ENCODE measurements around the gene LRRC75A.

The LRRC75A gene

GRCh38 chr17:16484445-16485175, 7.4 kb downstream of the LRRC75A start:
- H3K4me3 ChIP-seq (ENCODE audit: low read depth, low read length), result no peak overlapping the region
- DNase-seq (ENCODE audit: low read depth), result no peak

GRCh38 chr17:16483021-16483645, 8.9 kb downstream of the LRRC75A start:
- DNase-seq (ENCODE audit: low read depth), result no peak
- no peak for TF ChIP-seq MYC (IDR thresholded peaks at IDR 0.05; ENCODE audit: low read depth, low read length)
- no peak overlapping the region for H3K4me3 ChIP-seq (ENCODE audit: low read depth, low read length)

More at GRCh38 chr17:16484445-16485175, 7.4 kb downstream of the LRRC75A start:
- TF ChIP-seq MAX (IDR thresholded peaks at IDR 0.05; ENCODE audit: low read depth, low read length) (no peak), CTCF (IDR thresholded peaks at IDR 0.05; ENCODE audit: low read depth, low read length) (no peak)

- no peak for DNase-seq (ENCODE audit: low read depth)
- no peak for TF ChIP-seq MAX (IDR thresholded peaks at IDR 0.05; ENCODE audit: low read depth, low read length)
- no peak for TF ChIP-seq POLR2A (IDR thresholded peaks at IDR 0.05; ENCODE audit: extremely low read depth, insufficient read length)
- no peak for TF ChIP-seq MYC (IDR thresholded peaks at IDR 0.05; ENCODE audit: low read depth, low read length)
- no peak for TF ChIP-seq CTCF (IDR thresholded peaks at IDR 0.05; ENCODE audit: low read depth, low read length)
- no peak overlapping the region for H3K4me3 ChIP-seq (ENCODE audit: low read depth, low read length)
Observed at GRCh38 chr17:16482253-16482652, 9.7 kb downstream of the LRRC75A start.

GRCh38 chr17:16480995-16481394, 11.0 kb downstream of the LRRC75A start:
- no peak for DNase-seq (ENCODE audit: low read depth)
- TF ChIP-seq MAX (IDR thresholded peaks at IDR 0.05; ENCODE audit: low read depth, low read length) (no peak), CTCF (IDR thresholded peaks at IDR 0.05; ENCODE audit: low read depth, low read length) (no peak), POLR2A (IDR thresholded peaks at IDR 0.05; ENCODE audit: extremely low read depth, insufficient read length) (no peak), MYC (IDR thresholded peaks at IDR 0.05; ENCODE audit: low read depth, low read length) (no peak)
- no peak overlapping the region for H3K4me3 ChIP-seq (ENCODE audit: low read depth, low read length)

GRCh38 chr17:16479264-16479663, 12.7 kb downstream of the LRRC75A start:
- DNase-seq (ENCODE audit: low read depth), result no peak
- TF ChIP-seq POLR2A (IDR thresholded peaks at IDR 0.05; ENCODE audit: extremely low read depth, insufficient read length) (no peak), MYC (IDR thresholded peaks at IDR 0.05; ENCODE audit: low read depth, low read length) (no peak), MAX (IDR thresholded peaks at IDR 0.05; ENCODE audit: low read depth, low read length) (no peak), CTCF (IDR thresholded peaks at IDR 0.05; ENCODE audit: low read depth, low read length) (no peak)
- no peak overlapping the region for H3K4me3 ChIP-seq (ENCODE audit: low read depth, low read length)

- no peak for DNase-seq (ENCODE audit: low read depth)
- no peak for TF ChIP-seq MAX (IDR thresholded peaks at IDR 0.05; ENCODE audit: low read depth, low read length)
- no peak overlapping the region for H3K4me3 ChIP-seq (ENCODE audit: low read depth, low read length)
Observed at GRCh38 chr17:16478649-16479048, 13.3 kb downstream of the LRRC75A start.
